Measurements from ENCODE around the gene MTHFD1. TPM values are rescaled to one million over a fixed set of nuclear protein-coding genes. Genes with fewer than 3 reads are reported as not detected.

Gene MTHFD1
- total RNA-seq, 2 donors from 2014 or later = 30.5 to 42.8 TPM

- Histone ChIP-seq H3K4me1 (peaks cover 0 to 57% of the 10 kb centered on the region in 2 donors), H3K4me3 (peak overlapping the region; percentile 80 to 85), H3K27me3 (no peaks in the 10 kb centered on the region), H3K36me3 (no peaks in the 10 kb centered on the region), H3K27ac (peak overlapping the region; percentile 99 to 100), H3K9me3 (no peaks in the 10 kb centered on the region)
- no peak for DNase-seq (ENCODE audit: low spot score)
- TF ChIP-seq CTCF (IDR thresholded peaks at IDR 0.05) = no peak
Observed at GRCh38 chr14:64502887-64503433, 114.8 kb downstream of the MTHFD1 start.

- Histone ChIP-seq H3K4me1 (peaks cover 0 to 58% of the 10 kb centered on the region in 2 donors), H3K27me3 (no peaks in the 10 kb centered on the region), H3K36me3 (no peaks in the 10 kb centered on the region), H3K4me3 (peak within 1 kb of the TSS; percentile 80 to 85), H3K27ac (peak within 1 kb of the TSS; percentile 99 to 100), H3K9me3 (no peaks in the 10 kb centered on the region)
- peak; percentile 92 for DNase-seq (ENCODE audit: low spot score)
- no peak for TF ChIP-seq CTCF (IDR thresholded peaks at IDR 0.05)
Observed at GRCh38 chr14:64503434-64504309, 115.5 kb downstream of the MTHFD1 start, which contains the start of gene ZBTB25. Gene ZBTB25, minus strand, starts transcription at chr14:64503838. Its CDS starts 13,305 bp downstream, at chr14:64490533.

GRCh38 chr14:64504310-64504896 is 116.2 kb downstream of the MTHFD1 start, which contains the start of gene ZBTB1:
Gene ZBTB1, plus strand, starts transcription at chr14:64504770. Its CDS starts 16,735 bp downstream, at chr14:64521505.
- H3K9me3 ChIP-seq = no peaks in the 10 kb centered on the region
- H3K4me3 ChIP-seq = peak within 1 kb of the TSS; percentile 80 to 85
- peak; percentile 87 for DNase-seq (ENCODE audit: low spot score)
- no peaks in the 10 kb centered on the region for H3K36me3 ChIP-seq
- peak within 1 kb of the TSS; percentile 99 to 100 for H3K27ac ChIP-seq
- no peak for TF ChIP-seq CTCF (IDR thresholded peaks at IDR 0.05)
- no peaks in the 10 kb centered on the region for H3K27me3 ChIP-seq
- peaks cover 0 to 64% of the 10 kb centered on the region in 2 donors for H3K4me1 ChIP-seq

GRCh38 chr14:64504897-64505794 is 117.0 kb downstream of the MTHFD1 start:
- no peak for TF ChIP-seq CTCF (IDR thresholded peaks at IDR 0.05)
- H3K36me3 ChIP-seq = no peaks in the 10 kb centered on the region
- no peaks in the 10 kb centered on the region for H3K9me3 ChIP-seq
- DNase-seq (ENCODE audit: low spot score) = peak; percentile 89
- peak overlapping the region; percentile 99 to 100 for H3K27ac ChIP-seq
- H3K27me3 ChIP-seq = no peaks in the 10 kb centered on the region
- H3K4me3 ChIP-seq = peak overlapping the region; percentile 80 to 85
- H3K4me1 ChIP-seq = peaks cover 0 to 66% of the 10 kb centered on the region in 2 donors

- Histone ChIP-seq H3K4me3 (peak overlapping the region in 1 of 2 donors; percentile 80), H3K27me3 (no peaks in the 10 kb centered on the region), H3K9me3 (no peaks in the 10 kb centered on the region), H3K4me1 (peaks cover 0 to 68% of the 10 kb centered on the region in 2 donors), H3K27ac (peak overlapping the region; percentile 99 to 100), H3K36me3 (no peaks in the 10 kb centered on the region)
- no peak for TF ChIP-seq CTCF (IDR thresholded peaks at IDR 0.05)
- no peak for DNase-seq (ENCODE audit: low spot score)
Observed at GRCh38 chr14:64506721-64507120, 118.6 kb downstream of the MTHFD1 start.
